Measurements from ENCODE around the gene TXNL4A. TPM values are rescaled to one million over a fixed set of nuclear protein-coding genes. Genes with fewer than 3 reads are reported as not detected.

The TXNL4A gene
- polyA plus RNA-seq, 1 of the 3 experiments (the other 2 are of a cell fraction): 158 TPM

GRCh38 chr18:79933765-79934164 is 54.6 kb downstream of the TXNL4A start:
- H3K27me3 ChIP-seq (ENCODE audit: insufficient read depth): no peaks in the 10 kb centered on the region
- H3K4me3 ChIP-seq (ENCODE audit: low read depth in 2 of 2, low read length in 1 of 2): no peak overlapping the region; a peak in 1 of 4 replicates
- H2AFZ ChIP-seq (ENCODE audit: low read depth): no peak overlapping the region
- H3K27ac ChIP-seq (ENCODE audit: low read depth in 2 of 2, low read length in 1 of 2): no peak overlapping the region
- H3K9me3 ChIP-seq: peaks cover 40% of the 10 kb centered on the region
- CTCF ChIA-PET: no interaction called here
- H4K20me1 ChIP-seq (ENCODE audit: insufficient read depth): no peaks in the 10 kb centered on the region
- no peaks in the 10 kb centered on the region for H3K9me2 ChIP-seq
- peaks cover 2 to 34% of the 10 kb centered on the region in 2 experiments for H3K36me3 ChIP-seq (replicated peaks in 1 of 2; ENCODE audit: control insufficient read depth in 1 of 2, insufficient read depth in 2 of 2, low read length in 1 of 2)
- POLR2A ChIA-PET: no interaction called here
- H3K79me2 ChIP-seq (ENCODE audit: insufficient read depth): peaks cover 52% of the 10 kb centered on the region; the same call in 1 of the 2 replicates
- H3K4me1 ChIP-seq (ENCODE audit: control insufficient read depth in 1 of 2, insufficient read depth in 2 of 2, low read depth in 1 of 2, low read length in 1 of 2): no peaks in the 10 kb centered on the region
- WGBS (ENCODE audit: low lambda C conversion rate): 89% methylated on average over 10 of the region's 10 CpGs
- H3K9ac ChIP-seq: no peak overlapping the region
- H3K4me2 ChIP-seq: no peak overlapping the region
- TF ChIP-seq TEAD4 (IDR thresholded peaks at IDR 0.05; ENCODE audit: borderline replicate concordance, insufficient read depth) (no peak), FOSL2 (IDR thresholded peaks at IDR 0.05; ENCODE audit: borderline replicate concordance, low read depth) (no peak), GABPA (IDR thresholded peaks at IDR 0.05; ENCODE audit: low read depth) (no peak), FOXJ3 (CRISPR knock-in tag; IDR thresholded peaks at IDR 0.05) (no peak), NFIC (IDR thresholded peaks at IDR 0.05; ENCODE audit: borderline replicate concordance) (no peak), RCOR1 (IDR thresholded peaks at IDR 0.05; ENCODE audit: low read length) (no peak), GATA2 (CRISPR knock-in tag; IDR thresholded peaks at IDR 0.05) (no peak), USF1 (IDR thresholded peaks at IDR 0.05; ENCODE audit: borderline replicate concordance, low read depth) (no peak), TAF1 (IDR thresholded peaks at IDR 0.05; ENCODE audit: borderline replicate concordance, low read depth, low read length) (no peak), RXRA (IDR thresholded peaks at IDR 0.05; ENCODE audit: borderline replicate concordance, low read depth) (no peak)
- H3F3A ChIP-seq (replicated peaks; ENCODE audit: insufficient read depth): peaks cover 12% of the 10 kb centered on the region
- DNase-seq: no peak

DNA sequence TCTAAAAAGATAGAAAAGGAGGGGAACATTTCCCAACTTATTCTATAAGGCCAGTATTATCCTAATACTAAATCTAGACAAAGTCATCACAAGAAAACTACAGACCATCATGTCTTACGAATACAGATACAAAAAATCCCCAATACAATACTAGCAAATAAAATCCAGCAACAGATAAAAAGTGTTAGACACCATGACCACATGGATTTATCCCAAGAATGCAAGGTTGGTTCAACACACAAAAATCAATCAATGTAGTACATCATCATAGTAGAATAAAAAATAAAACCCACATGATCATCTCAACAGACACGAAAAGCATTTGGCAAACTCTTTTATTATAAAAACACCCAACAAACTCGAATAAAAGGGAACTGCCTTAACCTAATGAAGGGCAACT is 55.5 kb downstream of the TXNL4A start:
- Histone ChIP-seq H3F3A (replicated peaks; ENCODE audit: insufficient read depth) (peaks cover 12% of the 10 kb centered on the region), H4K20me1 (ENCODE audit: insufficient read depth) (no peaks in the 10 kb centered on the region), H3K4me3 (ENCODE audit: low read depth in 2 of 2, low read length in 1 of 2) (no peak overlapping the region), H3K9me3 (peaks cover 40% of the 10 kb centered on the region), H3K9me2 (no peaks in the 10 kb centered on the region), H3K36me3 (replicated peaks in 1 of 2; ENCODE audit: control insufficient read depth in 1 of 2, insufficient read depth in 2 of 2, low read length in 1 of 2) (peaks cover 2 to 31% of the 10 kb centered on the region in 2 experiments), H3K27ac (ENCODE audit: low read depth in 2 of 2, low read length in 1 of 2) (no peak overlapping the region), H3K4me1 (ENCODE audit: control insufficient read depth in 1 of 2, insufficient read depth in 2 of 2, low read depth in 1 of 2, low read length in 1 of 2) (no peaks in the 10 kb centered on the region), H3K27me3 (ENCODE audit: insufficient read depth) (no peaks in the 10 kb centered on the region), H3K4me2 (no peak overlapping the region), H3K79me2 (ENCODE audit: insufficient read depth) (peaks cover 54% of the 10 kb centered on the region; the same call in 1 of the 2 replicates), H3K9ac (no peak overlapping the region), H2AFZ (ENCODE audit: low read depth) (no peak overlapping the region)
- TF ChIP-seq NRF1 (IDR thresholded peaks at IDR 0.05; ENCODE audit: low read depth, low read length) (no peak), MXI1 (IDR thresholded peaks at IDR 0.05; ENCODE audit: low read depth, low read length) (no peak), CHD2 (IDR thresholded peaks at IDR 0.05; ENCODE audit: low read length, partially characterized antibody) (no peak), ELF1 (IDR thresholded peaks at IDR 0.05) (no peak), YY1 (IDR thresholded peaks at IDR 0.05; ENCODE audit: low read depth) (no peak), CTCF (IDR thresholded peaks at IDR 0.05) (no peak), SIN3A (IDR thresholded peaks at IDR 0.05; ENCODE audit: borderline replicate concordance, low read depth, low read length) (no peak), GABPA (IDR thresholded peaks at IDR 0.05; ENCODE audit: low read depth) (no peak), RCOR1 (IDR thresholded peaks at IDR 0.05; ENCODE audit: low read length) (no peak), RXRA (IDR thresholded peaks at IDR 0.05; ENCODE audit: borderline replicate concordance, low read depth) (no peak), FOSL2 (IDR thresholded peaks at IDR 0.05; ENCODE audit: borderline replicate concordance, low read depth) (no peak), RAD21 (IDR thresholded peaks at IDR 0.05; ENCODE audit: low read length) (no peak), EP300 (IDR thresholded peaks at IDR 0.05; ENCODE audit: borderline replicate concordance in 1 of 2, low read depth in 1 of 2, low read length in 1 of 2) (no peak)
- TF ChIP-seq, protein P1, sequence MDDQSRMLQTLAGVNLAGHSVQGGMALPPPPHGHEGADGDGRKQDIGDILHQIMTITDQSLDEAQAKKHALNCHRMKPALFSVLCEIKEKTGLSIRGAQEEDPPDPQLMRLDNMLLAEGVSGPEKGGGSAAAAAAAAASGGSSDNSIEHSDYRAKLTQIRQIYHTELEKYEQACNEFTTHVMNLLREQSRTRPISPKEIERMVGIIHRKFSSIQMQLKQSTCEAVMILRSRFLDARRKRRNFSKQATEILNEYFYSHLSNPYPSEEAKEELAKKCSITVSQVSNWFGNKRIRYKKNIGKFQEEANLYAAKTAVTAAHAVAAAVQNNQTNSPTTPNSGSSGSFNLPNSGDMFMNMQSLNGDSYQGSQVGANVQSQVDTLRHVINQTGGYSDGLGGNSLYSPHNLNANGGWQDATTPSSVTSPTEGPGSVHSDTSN (IDR thresholded peaks at IDR 0.05): no peak
- ChIA-PET CTCF (no interaction called here), POLR2A (no interaction called here)
- DNase-seq: no peak
- 75% methylated on average over 3 of the region's 3 CpGs for WGBS (ENCODE audit: low lambda C conversion rate)

All from SK-N-SH (cell line).